ENCODE measurements around the gene RC3H2.

The RC3H2 gene, protein sequence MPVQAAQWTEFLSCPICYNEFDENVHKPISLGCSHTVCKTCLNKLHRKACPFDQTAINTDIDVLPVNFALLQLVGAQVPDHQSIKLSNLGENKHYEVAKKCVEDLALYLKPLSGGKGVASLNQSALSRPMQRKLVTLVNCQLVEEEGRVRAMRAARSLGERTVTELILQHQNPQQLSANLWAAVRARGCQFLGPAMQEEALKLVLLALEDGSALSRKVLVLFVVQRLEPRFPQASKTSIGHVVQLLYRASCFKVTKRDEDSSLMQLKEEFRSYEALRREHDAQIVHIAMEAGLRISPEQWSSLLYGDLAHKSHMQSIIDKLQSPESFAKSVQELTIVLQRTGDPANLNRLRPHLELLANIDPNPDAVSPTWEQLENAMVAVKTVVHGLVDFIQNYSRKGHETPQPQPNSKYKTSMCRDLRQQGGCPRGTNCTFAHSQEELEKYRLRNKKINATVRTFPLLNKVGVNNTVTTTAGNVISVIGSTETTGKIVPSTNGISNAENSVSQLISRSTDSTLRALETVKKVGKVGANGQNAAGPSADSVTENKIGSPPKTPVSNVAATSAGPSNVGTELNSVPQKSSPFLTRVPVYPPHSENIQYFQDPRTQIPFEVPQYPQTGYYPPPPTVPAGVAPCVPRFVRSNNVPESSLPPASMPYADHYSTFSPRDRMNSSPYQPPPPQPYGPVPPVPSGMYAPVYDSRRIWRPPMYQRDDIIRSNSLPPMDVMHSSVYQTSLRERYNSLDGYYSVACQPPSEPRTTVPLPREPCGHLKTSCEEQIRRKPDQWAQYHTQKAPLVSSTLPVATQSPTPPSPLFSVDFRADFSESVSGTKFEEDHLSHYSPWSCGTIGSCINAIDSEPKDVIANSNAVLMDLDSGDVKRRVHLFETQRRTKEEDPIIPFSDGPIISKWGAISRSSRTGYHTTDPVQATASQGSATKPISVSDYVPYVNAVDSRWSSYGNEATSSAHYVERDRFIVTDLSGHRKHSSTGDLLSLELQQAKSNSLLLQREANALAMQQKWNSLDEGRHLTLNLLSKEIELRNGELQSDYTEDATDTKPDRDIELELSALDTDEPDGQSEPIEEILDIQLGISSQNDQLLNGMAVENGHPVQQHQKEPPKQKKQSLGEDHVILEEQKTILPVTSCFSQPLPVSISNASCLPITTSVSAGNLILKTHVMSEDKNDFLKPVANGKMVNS

DNA sequence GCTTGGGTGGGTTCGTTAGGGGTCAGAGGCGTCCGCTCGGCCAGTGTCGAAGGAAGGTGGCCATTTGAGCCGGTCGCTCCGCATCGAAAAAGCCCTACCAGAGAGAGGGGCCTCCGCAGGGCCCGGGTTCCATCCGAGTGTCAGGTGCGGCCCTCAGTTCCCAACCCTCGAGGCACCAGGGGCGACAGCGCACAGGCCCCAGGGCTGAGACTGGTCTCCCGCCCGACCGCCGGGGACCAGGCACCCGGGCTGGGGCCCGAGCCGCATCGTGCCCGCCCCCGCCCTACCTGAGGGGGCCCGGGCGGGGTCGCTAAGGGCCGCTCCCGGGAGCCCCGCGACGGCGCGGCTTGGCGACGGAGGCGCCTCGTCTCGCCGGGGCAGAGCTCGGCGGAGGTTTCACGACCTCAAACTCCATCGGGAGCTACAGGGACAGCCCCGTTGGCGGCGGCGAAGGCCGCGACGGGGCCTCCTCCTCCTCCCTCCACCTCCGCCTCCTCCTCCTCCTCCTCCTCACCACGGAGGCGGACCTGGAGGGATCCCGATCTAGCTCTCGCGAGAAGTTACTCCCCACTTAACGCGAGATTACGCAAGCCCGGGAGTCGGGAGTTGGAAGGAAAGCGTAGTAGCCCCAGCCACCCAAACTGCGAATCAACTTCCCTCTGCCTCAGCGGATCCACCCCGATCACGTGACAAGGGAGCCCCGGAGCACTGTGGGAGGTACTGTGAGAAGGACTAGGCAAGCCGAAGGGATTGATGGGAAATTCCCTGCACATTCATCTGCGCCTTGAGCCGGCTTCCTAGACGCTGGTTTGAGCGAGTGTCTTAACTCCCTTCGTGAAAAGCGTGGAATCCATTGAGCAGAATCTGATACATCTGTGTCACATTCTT lies at the start of gene RC3H2:
TSS of gene RC3H2 (minus strand) at position 537 of the 888 bp plus-strand sequence. CDS start 7,850 bp downstream, outside the sequence.
- peak; percentile 96 for DNase-seq

DNA sequence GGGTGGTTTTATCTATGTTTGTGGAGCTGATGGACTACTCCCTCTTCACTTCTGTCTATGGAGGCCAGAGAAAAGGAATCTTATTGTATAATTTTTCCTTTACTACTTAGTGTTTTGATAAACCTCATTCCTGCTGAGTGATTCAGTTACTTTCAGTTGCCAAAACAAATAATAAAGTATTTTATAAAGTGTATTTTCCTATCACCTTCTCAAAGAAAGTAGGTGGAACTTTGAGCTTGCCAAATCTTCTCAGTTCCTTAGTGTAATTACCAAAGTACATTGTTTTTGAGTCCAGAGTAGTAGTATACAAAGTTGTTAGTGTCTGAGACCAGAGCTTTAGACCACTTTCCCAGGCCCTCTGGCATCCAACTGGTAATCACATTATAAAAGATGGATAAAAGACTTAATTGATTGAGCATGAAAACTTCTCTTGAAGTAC lies 49.1 kb upstream of the RC3H2 start:
- DNase-seq, result no peak

DNA sequence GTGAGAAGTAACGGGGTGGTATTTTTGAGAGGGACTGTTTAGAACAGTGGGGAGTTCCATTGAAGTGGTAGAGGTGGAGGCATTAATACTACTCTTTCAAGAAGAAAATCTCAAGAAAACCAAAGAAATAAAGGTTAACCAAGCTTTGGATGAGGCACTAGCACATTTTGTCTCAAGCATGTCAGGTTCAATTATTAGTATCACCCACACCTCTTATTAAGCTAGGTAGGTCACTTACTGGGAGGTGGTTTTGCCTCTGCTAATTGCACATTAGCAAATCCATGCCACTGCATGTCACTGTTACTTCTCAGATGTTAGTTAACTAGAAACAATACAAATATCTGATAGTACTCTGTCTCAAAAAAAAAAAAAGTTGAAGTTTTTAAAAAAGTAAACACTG lies 45.9 kb upstream of the RC3H2 start:
- no peak for DNase-seq

DNA sequence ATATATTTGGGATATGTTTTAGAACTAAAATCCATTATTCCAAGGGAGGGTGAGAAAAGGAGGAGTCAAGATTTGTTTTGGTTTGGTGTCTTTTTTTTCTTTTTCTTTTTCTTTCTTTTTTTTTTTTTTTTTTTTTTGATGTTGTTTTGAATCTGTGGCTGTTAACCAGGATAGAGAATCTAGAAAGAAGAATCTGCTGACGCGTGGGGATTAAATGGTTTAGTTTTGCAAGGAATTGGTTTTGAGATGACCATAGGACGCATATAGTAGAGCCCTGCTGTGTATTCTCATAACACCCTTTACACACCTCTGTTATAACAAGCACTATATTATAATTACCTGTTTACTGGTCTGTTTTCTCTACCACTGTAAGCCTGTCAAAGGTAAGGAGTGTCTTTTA lies 45.1 kb upstream of the RC3H2 start:
- DNase-seq, result no peak

DNA sequence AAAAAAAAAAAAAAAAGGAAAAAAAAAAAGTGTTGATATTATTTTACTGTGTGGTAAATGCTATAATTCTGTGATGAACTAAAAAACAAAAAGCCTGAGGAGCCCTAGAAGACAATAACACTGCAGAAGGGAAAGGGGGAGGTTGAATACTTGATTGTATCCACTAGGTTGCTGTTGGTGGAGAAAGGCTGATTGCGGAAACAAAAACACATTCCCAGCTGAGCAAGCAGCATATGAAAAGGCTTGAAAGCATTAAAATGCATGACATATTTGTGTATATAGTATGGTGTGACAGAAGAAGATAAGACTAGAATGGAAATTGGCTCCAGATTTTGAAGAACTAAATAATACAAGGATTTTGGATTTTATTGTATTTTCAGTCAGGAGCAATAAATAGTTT lies 44.5 kb upstream of the RC3H2 start:
- no peak for DNase-seq

DNA sequence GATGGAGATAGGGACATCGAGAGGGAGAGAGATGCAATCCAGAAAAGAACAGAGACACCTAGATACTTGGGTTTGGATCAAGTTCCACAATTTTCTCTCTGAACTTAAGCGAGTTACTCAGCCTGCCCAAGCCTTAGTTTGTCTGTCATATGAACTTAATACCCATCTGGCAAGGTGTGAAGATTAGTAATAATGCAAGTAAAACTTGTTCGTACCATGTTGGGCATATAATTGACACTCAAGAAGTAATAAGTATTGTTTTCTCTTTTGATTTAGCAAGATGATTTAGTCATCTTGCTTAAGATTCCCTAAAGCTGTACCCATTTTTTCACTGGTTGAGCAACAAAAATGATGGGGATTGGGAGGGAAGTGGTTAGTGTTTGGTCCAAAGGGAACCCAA lies 43.2 kb upstream of the RC3H2 start:
- DNase-seq, result no peak

DNA sequence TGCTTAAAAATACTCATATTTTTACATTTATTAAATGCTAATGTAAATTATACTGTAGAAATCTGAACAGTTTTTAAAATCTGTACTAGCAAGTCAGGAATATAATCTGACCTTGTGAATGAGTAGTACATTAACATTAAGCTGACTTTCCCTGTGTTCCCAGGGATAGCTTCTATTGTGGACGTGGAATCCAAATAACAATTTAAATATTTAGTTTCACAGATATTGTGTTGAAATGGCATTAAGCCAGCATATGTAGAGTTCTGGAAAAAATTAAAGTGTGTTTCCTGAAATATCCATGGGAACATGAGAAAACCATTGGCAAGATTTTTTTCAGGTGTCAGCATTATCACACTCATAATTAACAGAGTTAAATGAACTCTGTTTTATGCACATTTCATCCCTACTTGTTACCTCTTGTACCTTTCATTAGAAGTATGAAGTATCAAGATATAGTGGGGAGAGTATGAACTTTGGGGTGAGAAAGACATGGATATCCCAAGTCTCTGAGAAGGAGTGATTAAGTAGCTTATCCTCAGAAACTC lies 41.4 kb upstream of the RC3H2 start:
- no peak for DNase-seq

DNA sequence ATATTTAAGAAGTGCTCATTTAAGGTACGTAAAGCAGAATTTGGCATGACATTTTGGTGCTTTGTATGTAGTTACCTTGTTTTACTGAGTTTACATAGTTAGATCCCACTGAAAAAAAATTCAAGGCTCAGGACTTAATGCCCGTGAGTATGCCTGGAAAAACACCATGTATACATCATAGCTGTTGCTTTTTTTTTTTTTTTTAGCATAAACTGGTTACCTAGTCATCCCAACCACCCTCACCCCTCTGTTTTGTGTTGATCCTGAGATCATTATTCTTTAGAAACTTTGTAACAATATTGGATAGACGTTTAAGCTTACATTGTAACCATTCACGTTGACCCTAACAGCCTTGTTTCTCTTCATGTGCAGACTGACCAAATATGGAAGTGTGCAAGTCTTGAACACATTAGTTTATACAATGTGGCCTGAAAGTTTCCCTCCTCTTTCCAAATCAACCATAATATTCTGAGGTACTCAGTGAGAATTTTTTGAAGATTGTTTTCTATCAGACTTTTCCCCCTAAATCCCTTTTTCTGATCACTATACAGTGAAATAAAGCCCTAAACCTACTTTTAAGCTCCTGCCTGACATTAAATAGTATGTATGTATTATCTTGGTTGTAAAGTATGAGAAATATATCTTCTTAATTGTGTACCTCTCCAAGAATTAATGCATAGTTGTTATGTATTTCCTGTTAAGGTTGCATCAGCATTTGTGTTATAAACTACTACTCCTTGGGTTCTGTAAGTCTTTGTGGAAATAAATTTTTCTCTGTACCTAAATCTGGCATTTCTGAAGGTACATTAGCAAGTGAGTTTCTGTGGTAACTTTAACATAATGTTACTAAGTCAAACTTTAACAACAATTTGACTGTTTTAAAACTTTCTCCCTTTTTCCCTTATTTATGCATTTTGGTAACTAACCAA lies 40.1 kb upstream of the RC3H2 start:
- no peak for DNase-seq

DNA sequence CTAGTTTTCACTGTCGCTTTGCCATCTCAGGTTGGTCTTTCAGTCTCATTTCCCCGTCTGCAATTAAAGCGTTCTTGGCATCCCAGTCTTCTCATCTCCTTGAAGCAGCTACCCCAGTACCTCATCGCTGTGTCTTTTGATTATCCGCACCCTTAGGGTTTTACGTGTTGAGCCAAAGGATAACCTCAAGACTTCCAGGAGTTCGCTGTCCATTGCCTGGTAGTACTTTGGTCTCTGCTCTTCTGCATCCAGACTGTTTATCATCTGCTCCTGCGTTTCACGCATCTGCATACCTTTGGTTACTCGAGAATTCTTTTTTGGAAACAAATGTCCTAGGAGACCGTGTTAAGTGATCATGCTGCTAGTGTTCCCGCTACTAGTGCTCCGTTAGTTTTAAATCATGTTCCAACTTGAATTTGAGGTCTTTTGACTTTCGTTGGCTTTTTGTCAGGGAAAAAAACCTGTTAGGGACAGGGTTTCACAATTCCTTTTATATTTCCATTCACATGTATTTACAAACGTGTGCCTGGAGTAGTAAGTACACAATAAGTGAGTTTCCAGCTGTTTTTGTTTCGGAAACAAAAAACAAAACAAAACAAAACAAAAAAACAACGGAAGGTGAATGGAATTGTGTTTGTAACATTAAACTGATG lies 36.5 kb upstream of the RC3H2 start:
- DNase-seq, result no peak

DNA sequence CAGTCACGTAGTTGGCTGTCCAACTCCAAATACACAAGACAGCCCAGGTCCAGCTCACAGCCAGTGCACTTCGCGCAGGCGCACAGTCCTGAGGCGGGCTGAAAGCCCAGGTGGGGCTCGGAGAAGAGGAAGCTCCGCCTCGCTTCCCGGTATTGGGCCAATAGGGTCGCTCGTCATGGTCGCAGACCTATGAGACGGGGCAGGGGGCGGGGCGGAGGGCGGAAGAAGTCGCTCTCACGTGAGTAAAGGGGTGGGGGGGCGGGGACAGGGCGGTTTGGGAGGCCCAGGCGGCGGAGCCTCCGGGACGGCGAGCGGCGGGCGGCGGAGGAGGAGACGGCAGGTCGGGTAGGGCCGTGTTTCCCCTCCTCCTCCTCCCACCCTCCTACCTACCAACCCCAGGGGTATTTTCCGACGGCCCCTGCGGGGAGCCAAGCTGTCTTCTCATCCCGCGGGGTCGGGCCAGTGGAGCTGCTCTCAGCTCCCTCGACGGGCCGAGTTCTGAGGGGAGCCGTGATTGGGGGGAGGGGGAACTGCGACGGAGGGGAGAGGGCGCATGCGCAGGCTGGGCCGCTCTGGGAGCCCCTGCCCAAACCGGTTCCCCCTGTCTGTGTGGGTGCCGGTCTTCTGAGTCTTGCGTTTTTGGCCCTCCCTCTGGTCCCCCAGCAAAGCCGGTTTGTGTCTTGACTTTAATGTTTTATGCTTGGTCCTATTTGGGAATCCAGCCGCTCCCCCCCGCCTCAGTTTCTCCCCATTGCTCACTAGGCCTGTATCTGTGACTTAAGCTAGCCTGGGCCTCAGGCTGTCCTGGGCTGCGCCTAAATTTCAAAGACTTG lies 35.8 kb upstream of the RC3H2 start, which contains the start of gene RABGAP1:
TSS of gene RABGAP1 (plus strand) at position 272 of the 833 bp plus-strand sequence. CDS start 16,040 bp downstream, outside the sequence.
- DNase-seq, result peak; percentile 98

DNA sequence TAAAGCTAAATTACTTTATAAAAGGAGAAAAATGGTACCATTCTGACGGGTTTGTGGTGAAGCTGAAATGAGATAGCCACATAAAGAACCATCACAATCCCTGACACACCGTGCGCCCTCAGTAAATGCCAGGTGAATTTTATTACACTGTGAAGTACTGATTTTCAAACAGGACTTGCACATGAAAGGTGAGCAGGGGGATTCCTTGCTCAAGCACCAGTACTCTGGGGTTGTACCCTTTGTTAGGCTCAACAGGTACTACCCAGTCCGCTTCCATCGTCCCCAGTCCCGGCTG lies 35.2 kb upstream of the RC3H2 start:
- DNase-seq, result no peak

DNA sequence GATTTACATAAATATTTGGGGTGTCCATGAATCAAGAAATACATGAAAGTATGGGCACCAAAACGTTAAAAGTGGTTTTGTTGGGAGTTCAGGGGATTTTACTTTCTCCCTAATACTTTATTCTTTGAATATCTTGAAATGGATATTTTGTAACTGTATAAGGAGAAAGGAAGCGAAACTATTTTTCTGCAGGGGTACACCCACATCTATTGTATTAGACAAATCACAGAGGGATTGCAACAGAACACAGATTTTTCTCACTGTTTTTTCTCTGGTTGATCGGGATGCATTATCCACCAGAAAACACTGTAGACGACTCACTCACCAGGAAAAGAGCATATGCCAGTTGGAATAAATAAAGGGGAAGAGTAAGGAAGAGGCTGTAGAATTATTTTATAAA lies 34.4 kb upstream of the RC3H2 start:
- no peak for DNase-seq

DNA sequence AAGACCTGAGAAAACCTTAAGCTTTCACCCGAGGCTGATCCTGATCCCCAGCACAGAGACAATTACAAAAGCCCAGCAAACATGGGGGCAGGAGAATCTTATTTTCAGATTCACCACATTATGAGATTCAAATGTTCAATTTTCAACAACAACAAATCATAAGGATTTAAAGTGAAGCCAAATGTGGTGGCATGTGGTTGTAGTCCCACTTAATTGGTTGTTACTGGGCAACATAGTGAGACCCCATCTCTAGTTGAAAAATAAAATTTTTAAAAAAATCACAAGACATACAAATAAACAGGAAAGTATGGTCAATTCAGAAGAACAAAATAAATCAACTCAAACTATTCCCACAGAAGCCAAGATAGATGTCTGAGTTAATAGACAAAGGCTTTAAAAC lies 31.7 kb upstream of the RC3H2 start:
- no peak for DNase-seq

DNA sequence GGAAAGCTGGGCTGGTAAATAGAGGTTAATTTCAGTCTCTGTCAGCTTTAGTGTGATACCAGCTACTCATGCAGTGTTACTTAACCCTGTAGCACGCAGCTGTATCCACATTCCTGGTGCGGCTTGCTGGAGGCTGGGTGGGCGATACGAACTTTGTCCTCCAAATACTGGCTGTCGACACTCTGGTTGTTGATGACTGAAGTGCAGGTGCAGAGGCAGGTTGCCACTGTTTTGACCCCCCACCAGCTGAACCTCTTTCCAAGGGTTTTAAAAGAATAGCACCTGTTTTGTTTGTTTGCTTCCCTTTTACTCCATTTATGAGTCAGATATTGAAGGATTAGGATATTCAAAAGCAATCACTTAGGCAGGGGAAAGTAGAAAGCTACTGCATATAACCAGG lies 31.3 kb upstream of the RC3H2 start:
- DNase-seq, result no peak

DNA sequence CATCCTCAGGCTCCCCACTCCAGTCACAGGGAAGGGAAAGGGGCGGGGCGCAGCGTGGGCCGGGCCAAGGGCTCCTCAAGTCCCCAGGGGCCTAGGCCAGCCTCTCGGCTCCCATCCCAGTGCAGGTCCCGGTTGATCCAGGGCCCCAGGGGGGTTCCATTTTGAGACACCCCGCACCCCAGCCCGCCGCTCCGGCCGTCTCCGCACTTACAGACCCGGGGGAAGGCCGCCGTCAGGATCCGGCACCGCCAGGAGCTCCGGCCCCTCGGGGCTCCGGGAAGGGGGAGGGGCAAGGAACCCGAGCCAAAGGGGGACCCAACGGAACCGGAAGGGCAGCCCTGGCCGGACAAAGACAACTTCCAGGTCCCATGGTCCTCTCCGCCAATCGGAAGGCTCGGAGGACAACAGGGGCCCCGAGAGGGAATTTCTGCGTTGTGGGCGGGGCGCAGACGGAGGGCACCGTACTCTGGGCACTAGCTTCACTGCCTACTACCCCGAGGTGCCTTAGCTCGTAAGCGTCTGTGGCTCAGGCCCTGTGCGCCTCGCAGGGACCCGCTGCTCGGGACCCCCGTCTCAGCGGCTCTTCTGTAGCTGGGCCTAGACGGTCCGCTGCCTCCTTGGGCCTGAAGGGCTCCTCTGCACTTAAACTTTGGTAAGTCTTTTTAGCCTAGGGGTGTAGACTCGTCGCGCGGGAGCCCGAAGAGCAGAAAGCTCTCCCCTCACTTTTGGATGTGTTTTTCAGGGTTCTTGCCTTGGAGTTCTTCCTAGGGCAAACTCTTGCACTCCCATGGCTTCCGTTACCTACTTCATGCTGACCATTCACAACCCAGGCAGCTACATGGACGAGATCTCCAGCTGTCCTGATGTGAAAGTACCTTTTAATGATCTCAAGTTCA lies 26.3 kb upstream of the RC3H2 start, which contains the start of gene ZBTB26:
TSS of gene ZBTB26 (minus strand) at position 287 of the 896 bp plus-strand sequence. CDS start 11,578 bp downstream, outside the sequence.
- DNase-seq, result peak; percentile 88

DNA sequence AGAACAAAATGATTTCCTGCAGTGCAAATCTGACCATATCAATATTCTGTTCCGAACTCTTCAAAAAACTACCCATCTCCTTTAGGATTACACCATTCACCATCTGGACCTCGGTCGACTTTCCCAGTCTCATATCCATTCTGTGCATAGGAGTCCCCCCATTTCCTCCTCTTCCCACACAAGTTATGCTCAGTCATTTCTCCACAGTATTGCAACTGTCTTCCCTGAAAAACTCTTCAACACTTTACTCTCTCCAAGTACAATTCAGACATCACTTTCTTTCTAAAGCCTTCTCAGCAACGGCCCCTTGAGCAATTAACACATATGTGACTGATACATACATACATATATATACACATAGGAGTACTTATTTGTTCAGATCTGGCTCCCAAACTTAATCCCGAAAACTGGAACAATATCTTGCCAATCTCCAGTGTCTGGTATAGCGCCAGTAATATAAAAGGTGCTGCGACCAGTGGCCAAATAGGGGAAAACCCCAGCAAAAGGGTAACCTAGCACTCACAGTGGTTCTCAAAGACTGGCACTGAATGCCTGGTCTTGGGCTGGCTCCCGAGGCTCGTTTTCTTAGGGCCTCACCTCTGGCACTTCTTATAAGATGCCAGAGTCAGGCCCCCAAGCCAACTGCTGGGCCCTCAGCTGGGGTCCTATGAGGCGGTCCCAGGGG lies 25.5 kb upstream of the RC3H2 start:
- no peak for DNase-seq

DNA sequence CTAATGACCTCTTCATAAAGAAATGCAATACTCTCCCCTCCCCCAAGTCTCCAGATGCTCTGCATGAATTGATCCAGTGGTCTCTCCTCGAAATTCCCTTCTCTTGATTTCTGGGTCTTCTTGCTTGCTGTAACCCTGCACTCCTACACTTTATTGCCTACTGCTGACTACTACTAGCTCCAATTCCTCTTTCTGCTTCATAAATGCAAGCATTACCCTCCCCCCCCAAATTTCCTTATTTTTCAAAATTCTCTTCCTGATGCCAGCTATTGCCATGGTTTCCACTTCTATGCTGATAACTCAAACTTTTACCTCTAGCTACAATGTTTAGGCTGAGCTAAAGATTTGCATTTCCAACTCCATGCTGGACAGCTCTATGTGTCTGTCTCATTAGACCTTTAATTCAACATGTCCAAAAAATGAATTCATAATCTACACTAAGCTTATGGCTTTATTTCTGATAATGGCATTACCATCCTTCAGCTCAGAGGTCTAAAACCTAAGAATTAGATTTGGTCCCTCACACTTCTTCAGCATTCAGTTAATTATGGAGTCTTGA lies 24.7 kb upstream of the RC3H2 start:
- DNase-seq, result no peak

Data from activated CD8-positive, alpha-beta memory T cell treated with anti-CD3 and anti-CD28 coated beads, Interleukin-2, amount 50 U/mL, for 4 hours (primary cell).